Measurements from ENCODE around the gene SDR9C7.

DNA sequence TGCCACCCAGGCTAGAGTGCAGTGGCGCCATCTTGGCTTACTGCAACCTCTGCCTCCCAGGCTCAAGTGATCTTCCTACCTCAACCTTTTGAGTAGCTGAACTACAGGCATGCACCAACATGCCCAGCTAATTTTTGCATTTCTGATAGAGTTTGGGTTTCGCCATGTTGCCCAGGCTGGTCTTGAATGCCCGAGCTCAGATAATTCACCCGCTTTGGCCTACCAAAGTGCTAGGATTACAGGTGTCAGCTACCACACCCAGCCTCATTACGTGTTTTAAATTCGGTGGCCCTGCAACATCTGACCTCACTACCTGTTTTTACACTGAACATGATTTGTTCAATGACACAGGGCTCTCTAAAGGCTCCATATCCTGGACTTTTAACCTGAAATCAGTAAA lies 46.1 kb upstream of the SDR9C7 start:
- TF ChIP-seq CTCF (conservative IDR thresholded peaks at IDR 0.05) (no peak), ZFX (IDR thresholded peaks at IDR 0.05) (no peak)

All from C4-2B (cell line).